WERI-Rb-1 (cell line): ENCODE results near the gene DENND2A.
"Not testable (repeated sequence)": the region's sequence is repeated elsewhere in the genome, so short reads cannot be mapped to it uniquely, and the experiment has no call there.

Source experiments
- DNase-seq: peaks from one replicate; pipeline ENCODE4 v3.0.0-alpha.2; 2020
- H3K27ac ChIP-seq: fragments of 250-450 bp; sonication (Bioruptor Pico); 2 replicates; pipeline ENCODE4 v1.5.1; 2020; ENCODE audit warnings: mild to moderate bottlenecking, moderate library complexity
- H3K27me3 ChIP-seq: fragments of 250-450 bp; sonication (Bioruptor Pico); 2 replicates; pipeline ENCODE4 v1.5.1; 2021; ENCODE audit warnings: mild to moderate bottlenecking, low read depth, moderate library complexity; ENCODE audit not compliant: insufficient read depth, severe bottlenecking
- H3K36me3 ChIP-seq: fragments of 250-450 bp; sonication (Bioruptor Pico); 2 replicates; pipeline ENCODE4 v1.5.1; 2020; ENCODE audit warnings: mild to moderate bottlenecking, moderate library complexity
- H3K4me3 ChIP-seq: 2 replicates; pipeline ENCODE4 v1.5.1; 2011; ENCODE audit warnings: low read depth, mild to moderate bottlenecking, control low read depth, low read length
- H3K9me3 ChIP-seq: fragments of 250-450 bp; sonication (Bioruptor Pico); 2 replicates; pipeline ENCODE4 v1.5.1; 2021; ENCODE audit warnings: mild to moderate bottlenecking, moderate library complexity; ENCODE audit not compliant: severe bottlenecking
- TF ChIP-seq, protein P1 (sequence below): IDR thresholded peaks from 2 replicates; pipeline ENCODE4 v1.5.1; 2011; ENCODE audit warnings: low read depth, mild to moderate bottlenecking, control low read depth, inconsistent platforms, low read length

Gene DENND2A

DNA sequence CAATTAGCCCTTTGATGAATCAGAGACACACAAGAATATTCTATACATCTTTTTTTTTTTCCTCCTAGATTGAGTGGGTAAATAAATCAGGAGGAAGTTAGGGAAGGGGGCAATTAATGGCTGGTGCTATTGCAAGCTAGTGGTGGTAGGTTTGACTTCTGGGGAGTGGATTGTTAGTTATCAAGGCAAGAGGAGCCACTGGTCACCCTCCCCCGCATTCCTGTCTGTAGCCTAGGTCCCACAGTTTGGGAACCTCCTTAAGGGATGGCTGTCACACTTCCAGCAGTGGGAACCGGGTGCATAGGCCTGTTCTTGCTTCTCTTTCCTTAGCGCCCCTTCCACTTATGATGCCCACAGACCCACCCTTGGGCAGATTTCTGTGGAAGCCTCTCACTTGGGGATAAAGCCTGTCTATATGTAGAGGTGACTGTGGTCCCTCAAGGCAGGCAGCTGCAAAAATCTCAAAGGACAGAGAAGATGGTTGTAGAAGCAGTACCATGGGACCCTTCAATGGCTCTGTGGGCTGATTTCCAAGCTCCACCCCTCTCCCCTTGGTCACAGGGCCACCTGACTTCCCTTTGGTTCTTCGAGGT is 29.8 kb upstream of the DENND2A start:
- TF ChIP-seq, protein P1, sequence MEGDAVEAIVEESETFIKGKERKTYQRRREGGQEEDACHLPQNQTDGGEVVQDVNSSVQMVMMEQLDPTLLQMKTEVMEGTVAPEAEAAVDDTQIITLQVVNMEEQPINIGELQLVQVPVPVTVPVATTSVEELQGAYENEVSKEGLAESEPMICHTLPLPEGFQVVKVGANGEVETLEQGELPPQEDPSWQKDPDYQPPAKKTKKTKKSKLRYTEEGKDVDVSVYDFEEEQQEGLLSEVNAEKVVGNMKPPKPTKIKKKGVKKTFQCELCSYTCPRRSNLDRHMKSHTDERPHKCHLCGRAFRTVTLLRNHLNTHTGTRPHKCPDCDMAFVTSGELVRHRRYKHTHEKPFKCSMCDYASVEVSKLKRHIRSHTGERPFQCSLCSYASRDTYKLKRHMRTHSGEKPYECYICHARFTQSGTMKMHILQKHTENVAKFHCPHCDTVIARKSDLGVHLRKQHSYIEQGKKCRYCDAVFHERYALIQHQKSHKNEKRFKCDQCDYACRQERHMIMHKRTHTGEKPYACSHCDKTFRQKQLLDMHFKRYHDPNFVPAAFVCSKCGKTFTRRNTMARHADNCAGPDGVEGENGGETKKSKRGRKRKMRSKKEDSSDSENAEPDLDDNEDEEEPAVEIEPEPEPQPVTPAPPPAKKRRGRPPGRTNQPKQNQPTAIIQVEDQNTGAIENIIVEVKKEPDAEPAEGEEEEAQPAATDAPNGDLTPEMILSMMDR = no peak
- no peaks in the 10 kb centered on the region for H3K36me3 ChIP-seq
- DNase-seq = no peak

DNA sequence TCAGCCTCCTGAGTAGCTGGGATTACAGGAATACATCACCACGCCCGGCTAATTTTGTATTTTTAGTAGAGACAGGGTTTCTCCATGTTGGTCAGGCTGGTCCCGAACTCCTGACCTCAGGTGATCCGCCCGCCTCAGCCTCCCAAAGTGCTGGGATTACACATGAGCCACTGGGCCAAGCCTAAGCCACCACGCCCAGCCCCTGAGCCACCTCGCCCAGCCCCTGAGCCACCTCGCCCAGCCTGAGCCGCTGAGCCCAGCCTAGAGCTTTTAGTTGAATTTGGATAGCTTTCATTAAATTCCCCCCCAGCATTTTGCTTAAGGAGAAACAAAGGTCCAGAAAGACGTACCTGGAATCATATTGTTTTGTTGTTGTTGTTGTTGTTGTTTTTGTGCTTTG is 29.2 kb upstream of the DENND2A start:
- H3K36me3 ChIP-seq = not testable (repeated sequence)

More for the DNA sequence above, 29.8 kb upstream of the DENND2A start:
- Histone ChIP-seq H3K27me3 (no peaks in the 10 kb centered on the region), H3K4me3 (no peak overlapping the region), H3K9me3 (no peaks in the 10 kb centered on the region), H3K27ac (no peak overlapping the region)

DNA sequence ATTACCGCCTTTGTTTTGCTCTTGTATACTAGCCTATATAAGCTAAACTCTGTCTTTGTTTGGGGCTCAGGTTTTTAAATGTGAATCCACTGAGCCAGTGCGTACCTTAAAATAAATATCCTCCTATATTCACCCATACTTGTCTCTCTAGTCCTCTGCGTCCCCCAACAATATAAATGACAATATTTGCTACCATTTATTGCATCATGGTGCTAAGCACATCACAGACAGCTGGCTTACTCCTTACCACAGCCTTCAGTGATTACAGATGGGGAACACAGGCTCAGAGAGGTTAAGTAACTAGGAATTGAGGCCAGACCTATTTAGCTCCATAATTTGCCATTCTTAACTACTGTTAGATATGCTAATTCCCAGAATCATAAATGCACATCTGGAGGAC is 28.7 kb upstream of the DENND2A start:
- H3K27me3 ChIP-seq = no peaks in the 10 kb centered on the region
- H3K4me3 ChIP-seq = no peak overlapping the region
- H3K36me3 ChIP-seq = no peaks in the 10 kb centered on the region
- TF ChIP-seq, protein P1 = no peak
- H3K27ac ChIP-seq = no peak overlapping the region
- DNase-seq = no peak
- H3K9me3 ChIP-seq = no peaks in the 10 kb centered on the region

More for the DNA sequence above, 29.2 kb upstream of the DENND2A start:
- H3K4me3 ChIP-seq, H3K27me3 ChIP-seq, DNase-seq, H3K9me3 ChIP-seq, H3K27ac ChIP-seq: not testable (repeated sequence)

DNA sequence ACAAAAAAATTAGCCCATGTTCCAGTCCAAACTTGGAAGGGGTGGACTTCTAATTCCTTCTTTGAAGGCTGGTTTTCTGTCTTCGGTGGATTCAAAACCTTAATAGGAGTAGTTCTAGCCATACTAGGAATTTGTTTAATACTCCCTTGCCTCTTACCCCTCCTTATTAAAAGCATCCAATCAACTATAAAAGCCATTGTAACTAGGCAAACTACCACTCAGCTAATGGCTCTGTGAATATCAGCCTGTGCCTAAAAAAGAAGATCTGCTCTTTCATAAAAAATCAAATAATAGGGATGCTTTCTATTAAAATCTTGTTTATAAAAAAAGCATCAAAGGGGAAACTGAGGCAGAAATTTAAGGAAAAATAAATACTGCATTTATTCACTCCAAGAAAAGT is 28.0 kb upstream of the DENND2A start:
- H3K27ac ChIP-seq = no peak overlapping the region
- TF ChIP-seq, protein P1 = no peak
- no peaks in the 10 kb centered on the region for H3K36me3 ChIP-seq
- H3K27me3 ChIP-seq = no peaks in the 10 kb centered on the region
- DNase-seq = no peak
- H3K9me3 ChIP-seq = no peaks in the 10 kb centered on the region
- H3K4me3 ChIP-seq = no peak overlapping the region

DNA sequence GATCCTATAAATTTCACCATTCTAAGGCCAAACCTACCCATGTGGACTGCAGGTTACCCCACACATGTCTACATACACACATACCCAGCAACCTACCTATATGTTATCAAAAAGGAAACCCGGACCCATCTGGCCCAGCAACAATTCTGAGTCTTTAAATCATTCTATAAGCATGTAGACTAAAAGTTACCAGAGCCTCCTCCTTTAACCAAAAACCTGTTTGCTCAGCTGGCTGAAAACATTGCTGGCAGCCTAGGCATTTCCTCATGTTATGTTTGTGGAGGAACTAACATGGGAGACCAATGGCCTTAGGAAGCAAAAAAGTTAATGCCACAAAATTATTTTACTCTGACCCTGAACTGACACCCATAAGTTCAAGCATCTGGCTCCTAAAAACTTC is 26.9 kb upstream of the DENND2A start:
- Histone ChIP-seq H3K36me3 (no peaks in the 10 kb centered on the region), H3K27me3 (no peaks in the 10 kb centered on the region), H3K9me3 (no peaks in the 10 kb centered on the region), H3K4me3 (no peak overlapping the region), H3K27ac (no peak overlapping the region)
- TF ChIP-seq, protein P1 = no peak
- DNase-seq = no peak

DNA sequence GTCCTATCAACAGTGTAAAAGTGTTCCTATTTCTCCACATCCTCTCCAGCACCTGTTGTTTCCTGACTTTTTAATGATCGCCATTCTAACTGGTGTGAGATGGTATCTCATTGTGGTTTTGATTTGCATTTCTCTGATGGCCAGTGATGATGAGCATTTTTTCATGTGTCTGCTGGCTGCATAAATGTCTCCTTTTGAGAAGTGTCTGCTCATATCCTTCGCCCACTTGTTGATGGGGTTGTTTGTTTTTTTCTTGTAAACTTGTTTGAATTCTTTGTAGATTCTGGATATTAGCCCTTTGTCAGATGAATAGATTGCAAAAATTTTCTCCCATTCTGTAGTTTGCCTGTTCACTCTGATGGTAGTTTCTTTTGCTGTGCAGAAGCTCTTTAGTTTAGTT is 22.3 kb upstream of the DENND2A start:
- not testable (repeated sequence) for DNase-seq, H3K4me3 ChIP-seq, H3K27me3 ChIP-seq, H3K27ac ChIP-seq, H3K36me3 ChIP-seq, H3K9me3 ChIP-seq

DNA sequence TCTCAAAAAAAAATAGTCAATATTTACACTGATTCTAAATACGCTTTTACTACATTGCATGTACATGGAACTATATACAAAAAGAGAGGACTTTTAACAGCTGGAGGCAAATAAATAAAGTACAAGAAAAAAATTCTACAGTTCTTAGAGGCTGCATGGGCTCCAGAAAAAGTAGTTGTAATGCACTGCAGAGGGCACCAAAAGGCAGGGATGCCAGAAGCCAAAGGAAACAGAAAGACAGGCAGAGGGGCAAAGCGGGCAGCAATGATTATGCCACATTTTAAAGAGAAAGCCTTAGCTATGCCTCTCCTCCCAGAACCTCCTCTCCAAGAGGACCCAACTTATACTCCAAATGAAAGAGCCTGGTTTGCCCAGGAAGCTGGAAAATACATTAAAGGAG is 20.5 kb upstream of the DENND2A start:
- H3K4me3 ChIP-seq = no peak overlapping the region
- DNase-seq = no peak
- no peaks in the 10 kb centered on the region for H3K36me3 ChIP-seq
- H3K27ac ChIP-seq = no peak overlapping the region
- no peaks in the 10 kb centered on the region for H3K27me3 ChIP-seq
- H3K9me3 ChIP-seq = no peaks in the 10 kb centered on the region
- TF ChIP-seq, protein P1 = no peak
